ENCODE results near the gene ZNF883. TPM values are rescaled to one million over a fixed set of nuclear protein-coding genes. Genes with fewer than 3 reads are reported as not detected.

The ZNF883 gene
- 1.2 and 3.2 TPM in 2 replicates for total RNA-seq

GRCh38 chr9:113011911-113012381 is at the start of gene ZNF883:
Gene ZNF883 (minus strand): TSS chr9:113012192.

GRCh38 chr9:113056191-113057106 is 44.5 kb upstream of the ZNF883 start, which contains the start of gene ZFP37:
Gene ZFP37 (minus strand): TSS chr9:113056724. CDS start chr9:113056688, 36 bp downstream.

Other genes with a start within 250 kb of the ZNF883 start
- not detected in 2 replicates for gene SLC46A2, start 121.3 kb downstream of the ZNF883 start, total RNA-seq
- 1.9 and 2.4 TPM in 2 replicates for gene ZFP37, start 44.5 kb upstream of the ZNF883 start, total RNA-seq
- gene SLC31A2, start 138.8 kb upstream of the ZNF883 start, total RNA-seq: 6.1 and 10.1 TPM in 2 replicates
- gene FKBP15, start 209.1 kb upstream of the ZNF883 start, total RNA-seq: 18.1 and 24.6 TPM in 2 replicates
- 36.5 and 53.2 TPM in 2 replicates for gene SLC31A1, start 209.4 kb upstream of the ZNF883 start, total RNA-seq